ENCODE measurements around the gene DMXL1. TPM values are rescaled to one million over a fixed set of nuclear protein-coding genes. Genes with fewer than 3 reads are reported as not detected.

The DMXL1 gene
- polyA plus RNA-seq, 1 of the 3 experiments (the other 2 are of a cell fraction), result 6.6 TPM

DNA sequence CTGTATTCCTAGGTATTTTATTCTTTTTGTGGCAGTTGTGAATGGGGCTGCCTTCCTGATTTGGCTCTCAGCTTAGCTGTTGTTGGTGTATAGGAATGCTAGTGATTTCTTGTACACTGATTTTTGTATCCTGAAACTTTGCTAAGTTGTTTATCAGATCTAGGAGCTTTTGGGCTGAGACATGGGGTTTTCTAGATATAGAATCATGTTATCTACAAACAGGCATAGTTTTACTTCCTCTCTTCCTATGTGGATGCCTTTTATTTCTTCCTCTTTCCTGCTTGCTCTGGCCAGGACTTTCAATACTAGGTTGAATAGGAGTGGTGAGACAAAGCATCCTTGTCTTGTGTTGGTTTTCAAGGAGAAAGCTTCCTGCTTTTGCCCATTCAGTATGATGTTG lies 129.9 kb downstream of the DMXL1 start:
- H3K4me2 ChIP-seq, result no peak overlapping the region
- ChIA-PET CTCF (interaction anchor here (0.6 to 0.7 kb wide), 2 partner anchors 11 to 20 kb away, joined by 3 to 4 read pairs; no protein-coding TSS in a partner anchor), POLR2A (no interaction called here)

DNA sequence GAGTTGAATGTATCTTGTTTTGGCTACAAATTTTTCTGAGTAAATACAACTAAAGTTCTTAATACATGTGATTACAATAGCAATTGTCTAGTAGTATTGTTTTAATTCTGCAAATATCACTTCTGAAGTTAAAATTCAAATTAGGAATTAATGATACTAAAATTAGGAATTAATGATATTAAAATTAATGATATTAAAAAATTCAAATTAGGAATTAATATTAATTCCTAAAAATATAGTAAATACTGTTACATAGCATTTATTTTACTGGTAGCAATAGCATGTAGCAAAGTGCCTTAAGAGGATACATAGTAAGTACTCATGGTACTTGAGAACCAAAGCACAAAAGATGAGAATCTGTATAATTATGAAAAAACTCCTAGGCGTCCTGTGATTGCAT lies 136.2 kb downstream of the DMXL1 start:
- no peak for DNase-seq
- Histone ChIP-seq H4K20me1 (ENCODE audit: insufficient read depth) (no peaks in the 10 kb centered on the region), H3F3A (replicated peaks; ENCODE audit: insufficient read depth) (no peaks in the 10 kb centered on the region), H2AFZ (ENCODE audit: low read depth) (no peak overlapping the region), H3K4me3 (ENCODE audit: low read depth in 2 of 2, low read length in 1 of 2) (no peak overlapping the region), H3K4me2 (no peak overlapping the region), H3K9ac (no peak overlapping the region), H3K4me1 (ENCODE audit: control insufficient read depth in 1 of 2, insufficient read depth in 2 of 2, low read depth in 1 of 2, low read length in 1 of 2) (no peaks in the 10 kb centered on the region; a peak in 1 of 4 replicates), H3K9me3 (no peaks in the 10 kb centered on the region), H3K36me3 (replicated peaks in 1 of 2; ENCODE audit: control insufficient read depth in 1 of 2, insufficient read depth in 2 of 2, low read length in 1 of 2) (peaks cover 2 to 24% of the 10 kb centered on the region in 2 experiments), H3K79me2 (ENCODE audit: insufficient read depth) (no peaks in the 10 kb centered on the region), H3K9me2 (no peaks in the 10 kb centered on the region), H3K27me3 (ENCODE audit: insufficient read depth) (no peaks in the 10 kb centered on the region), H3K27ac (ENCODE audit: low read depth in 2 of 2, low read length in 1 of 2) (no peak overlapping the region)
- no peak for TF ChIP-seq EP300 (IDR thresholded peaks at IDR 0.05; ENCODE audit: borderline replicate concordance in 1 of 2, low read depth in 1 of 2, low read length in 1 of 2)
- ChIA-PET POLR2A (no interaction called here), CTCF (no interaction called here)
- WGBS (ENCODE audit: low lambda C conversion rate), result 85% methylated on average over 1 of the region's 1 CpG

More for the DNA sequence above, 129.9 kb downstream of the DMXL1 start:
- Histone ChIP-seq H3F3A (replicated peaks; ENCODE audit: insufficient read depth) (no peaks in the 10 kb centered on the region), H3K27me3 (ENCODE audit: insufficient read depth) (no peaks in the 10 kb centered on the region), H3K9me3 (no peaks in the 10 kb centered on the region), H3K4me3 (ENCODE audit: low read depth in 2 of 2, low read length in 1 of 2) (no peak overlapping the region), H2AFZ (ENCODE audit: low read depth) (no peak overlapping the region), H3K9ac (no peak overlapping the region), H3K36me3 (replicated peaks in 1 of 2; ENCODE audit: control insufficient read depth in 1 of 2, insufficient read depth in 2 of 2, low read length in 1 of 2) (peaks cover 5 to 58% of the 10 kb centered on the region in 2 experiments), H3K79me2 (ENCODE audit: insufficient read depth) (no peaks in the 10 kb centered on the region), H3K9me2 (no peaks in the 10 kb centered on the region), H3K27ac (ENCODE audit: low read depth in 2 of 2, low read length in 1 of 2) (no peak overlapping the region), H4K20me1 (ENCODE audit: insufficient read depth) (no peaks in the 10 kb centered on the region), H3K4me1 (ENCODE audit: control insufficient read depth in 1 of 2, insufficient read depth in 2 of 2, low read depth in 1 of 2, low read length in 1 of 2) (no peaks in the 10 kb centered on the region; a peak in 1 of 4 replicates)
- DNase-seq, result no peak
- TF ChIP-seq TEAD4 (IDR thresholded peaks at IDR 0.05; ENCODE audit: borderline replicate concordance, insufficient read depth), result no peak
- no peak for TF ChIP-seq JUND (IDR thresholded peaks at IDR 0.05)
- no peak for TF ChIP-seq NFIC (IDR thresholded peaks at IDR 0.05; ENCODE audit: borderline replicate concordance)
- no peak for TF ChIP-seq TAF1 (IDR thresholded peaks at IDR 0.05; ENCODE audit: borderline replicate concordance, low read depth, low read length)
- TF ChIP-seq CHD2 (IDR thresholded peaks at IDR 0.05; ENCODE audit: low read length, partially characterized antibody), result no peak
- TF ChIP-seq, protein P1, sequence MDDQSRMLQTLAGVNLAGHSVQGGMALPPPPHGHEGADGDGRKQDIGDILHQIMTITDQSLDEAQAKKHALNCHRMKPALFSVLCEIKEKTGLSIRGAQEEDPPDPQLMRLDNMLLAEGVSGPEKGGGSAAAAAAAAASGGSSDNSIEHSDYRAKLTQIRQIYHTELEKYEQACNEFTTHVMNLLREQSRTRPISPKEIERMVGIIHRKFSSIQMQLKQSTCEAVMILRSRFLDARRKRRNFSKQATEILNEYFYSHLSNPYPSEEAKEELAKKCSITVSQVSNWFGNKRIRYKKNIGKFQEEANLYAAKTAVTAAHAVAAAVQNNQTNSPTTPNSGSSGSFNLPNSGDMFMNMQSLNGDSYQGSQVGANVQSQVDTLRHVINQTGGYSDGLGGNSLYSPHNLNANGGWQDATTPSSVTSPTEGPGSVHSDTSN (IDR thresholded peaks at IDR 0.05), result no peak
- TF ChIP-seq POLR2AphosphoS5 (IDR thresholded peaks at IDR 0.05; ENCODE audit: low read depth, low read length), result no peak
- TF ChIP-seq ELF1 (IDR thresholded peaks at IDR 0.05), result no peak

DNA sequence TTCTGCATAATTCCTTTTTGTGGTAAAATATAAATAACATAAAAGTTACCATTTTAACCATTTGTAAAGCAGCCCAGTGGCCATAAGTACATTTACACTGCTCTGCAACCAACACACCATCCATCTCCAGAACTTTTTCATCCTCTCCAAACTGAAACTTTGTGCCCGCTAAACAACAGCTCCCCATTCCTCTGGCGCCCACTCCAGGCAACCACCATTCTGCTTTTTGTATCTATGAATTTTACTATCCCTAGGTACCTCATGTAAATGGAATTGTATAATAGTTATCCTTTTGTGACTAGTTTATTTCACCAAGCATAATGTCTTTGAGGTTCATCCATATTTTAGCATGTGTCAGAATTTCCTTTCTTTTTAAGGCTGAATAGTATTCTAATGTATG lies 141.1 kb downstream of the DMXL1 start:
- ChIA-PET CTCF (no interaction called here), POLR2A (no interaction called here)
- no peak overlapping the region for H2AFZ ChIP-seq (ENCODE audit: low read depth)
- no peak overlapping the region for H3K4me2 ChIP-seq
- no peaks in the 10 kb centered on the region for H3K27me3 ChIP-seq (ENCODE audit: insufficient read depth)
- H3K27ac ChIP-seq (ENCODE audit: low read depth in 2 of 2, low read length in 1 of 2), result no peak overlapping the region
- H3F3A ChIP-seq (replicated peaks; ENCODE audit: insufficient read depth), result no peaks in the 10 kb centered on the region
- no peaks in the 10 kb centered on the region for H3K4me1 ChIP-seq (ENCODE audit: control insufficient read depth in 1 of 2, insufficient read depth in 2 of 2, low read depth in 1 of 2, low read length in 1 of 2)
- H3K9me3 ChIP-seq, result no peaks in the 10 kb centered on the region
- H3K36me3 ChIP-seq (replicated peaks in 1 of 2; ENCODE audit: control insufficient read depth in 1 of 2, insufficient read depth in 2 of 2, low read length in 1 of 2), result no peaks in the 10 kb centered on the region
- H3K79me2 ChIP-seq (ENCODE audit: insufficient read depth), result no peaks in the 10 kb centered on the region
- no peak for DNase-seq
- WGBS (ENCODE audit: low lambda C conversion rate), result 95% methylated on average over 2 of the region's 2 CpGs
- no peak overlapping the region for H3K4me3 ChIP-seq (ENCODE audit: low read depth in 2 of 2, low read length in 1 of 2)
- no peak overlapping the region for H3K9ac ChIP-seq
- H4K20me1 ChIP-seq (ENCODE audit: insufficient read depth), result no peaks in the 10 kb centered on the region
- H3K9me2 ChIP-seq, result no peaks in the 10 kb centered on the region
- TF ChIP-seq, protein P2, sequence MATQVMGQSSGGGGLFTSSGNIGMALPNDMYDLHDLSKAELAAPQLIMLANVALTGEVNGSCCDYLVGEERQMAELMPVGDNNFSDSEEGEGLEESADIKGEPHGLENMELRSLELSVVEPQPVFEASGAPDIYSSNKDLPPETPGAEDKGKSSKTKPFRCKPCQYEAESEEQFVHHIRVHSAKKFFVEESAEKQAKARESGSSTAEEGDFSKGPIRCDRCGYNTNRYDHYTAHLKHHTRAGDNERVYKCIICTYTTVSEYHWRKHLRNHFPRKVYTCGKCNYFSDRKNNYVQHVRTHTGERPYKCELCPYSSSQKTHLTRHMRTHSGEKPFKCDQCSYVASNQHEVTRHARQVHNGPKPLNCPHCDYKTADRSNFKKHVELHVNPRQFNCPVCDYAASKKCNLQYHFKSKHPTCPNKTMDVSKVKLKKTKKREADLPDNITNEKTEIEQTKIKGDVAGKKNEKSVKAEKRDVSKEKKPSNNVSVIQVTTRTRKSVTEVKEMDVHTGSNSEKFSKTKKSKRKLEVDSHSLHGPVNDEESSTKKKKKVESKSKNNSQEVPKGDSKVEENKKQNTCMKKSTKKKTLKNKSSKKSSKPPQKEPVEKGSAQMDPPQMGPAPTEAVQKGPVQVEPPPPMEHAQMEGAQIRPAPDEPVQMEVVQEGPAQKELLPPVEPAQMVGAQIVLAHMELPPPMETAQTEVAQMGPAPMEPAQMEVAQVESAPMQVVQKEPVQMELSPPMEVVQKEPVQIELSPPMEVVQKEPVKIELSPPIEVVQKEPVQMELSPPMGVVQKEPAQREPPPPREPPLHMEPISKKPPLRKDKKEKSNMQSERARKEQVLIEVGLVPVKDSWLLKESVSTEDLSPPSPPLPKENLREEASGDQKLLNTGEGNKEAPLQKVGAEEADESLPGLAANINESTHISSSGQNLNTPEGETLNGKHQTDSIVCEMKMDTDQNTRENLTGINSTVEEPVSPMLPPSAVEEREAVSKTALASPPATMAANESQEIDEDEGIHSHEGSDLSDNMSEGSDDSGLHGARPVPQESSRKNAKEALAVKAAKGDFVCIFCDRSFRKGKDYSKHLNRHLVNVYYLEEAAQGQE (IDR thresholded peaks at IDR 0.05; ENCODE audit: low read depth, low read length), result no peak
- TF ChIP-seq RXRA (IDR thresholded peaks at IDR 0.05; ENCODE audit: borderline replicate concordance, low read depth) (no peak), ELF1 (IDR thresholded peaks at IDR 0.05) (no peak), TEAD4 (IDR thresholded peaks at IDR 0.05; ENCODE audit: borderline replicate concordance, insufficient read depth) (no peak), RCOR1 (IDR thresholded peaks at IDR 0.05; ENCODE audit: low read length) (no peak), GABPA (IDR thresholded peaks at IDR 0.05; ENCODE audit: low read depth) (no peak), SIN3A (IDR thresholded peaks at IDR 0.05; ENCODE audit: borderline replicate concordance, low read depth, low read length) (no peak)
- TF ChIP-seq, protein P3, sequence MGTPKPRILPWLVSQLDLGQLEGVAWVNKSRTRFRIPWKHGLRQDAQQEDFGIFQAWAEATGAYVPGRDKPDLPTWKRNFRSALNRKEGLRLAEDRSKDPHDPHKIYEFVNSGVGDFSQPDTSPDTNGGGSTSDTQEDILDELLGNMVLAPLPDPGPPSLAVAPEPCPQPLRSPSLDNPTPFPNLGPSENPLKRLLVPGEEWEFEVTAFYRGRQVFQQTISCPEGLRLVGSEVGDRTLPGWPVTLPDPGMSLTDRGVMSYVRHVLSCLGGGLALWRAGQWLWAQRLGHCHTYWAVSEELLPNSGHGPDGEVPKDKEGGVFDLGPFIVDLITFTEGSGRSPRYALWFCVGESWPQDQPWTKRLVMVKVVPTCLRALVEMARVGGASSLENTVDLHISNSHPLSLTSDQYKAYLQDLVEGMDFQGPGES (IDR thresholded peaks at IDR 0.05; ENCODE audit: low read depth, low read length), result no peak
